Fibroblast of gingiva (primary cell): ENCODE measurements around the gene ZFTA.
"Not testable (repeated sequence)": the region's sequence is repeated elsewhere in the genome, so short reads cannot be mapped to it uniquely, and the experiment has no call there.

ENCODE experiments used
- DNase-seq: peaks from one replicate; pipeline ENCODE4 v3.0.0-alpha.2; 2011; ENCODE audit warnings: low read depth

The ZFTA gene

DNA sequence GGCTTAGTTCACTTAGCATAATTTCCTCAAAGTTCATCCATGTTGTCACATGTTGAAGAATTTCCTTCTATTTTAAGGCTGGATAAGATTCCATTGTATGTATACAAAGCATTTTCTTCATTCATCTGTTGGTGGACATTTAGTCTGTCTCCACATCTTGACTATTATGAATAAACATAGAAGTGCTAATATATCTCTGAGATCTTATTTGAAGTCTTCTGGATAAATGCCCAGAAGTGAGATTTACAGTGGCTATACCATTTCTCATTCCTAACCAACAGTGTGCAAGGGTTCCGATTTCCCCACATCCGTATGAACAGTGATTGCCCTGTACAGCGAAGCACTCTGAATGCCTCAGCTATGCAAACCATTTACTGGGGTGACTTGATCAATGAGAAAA is 6.6 kb upstream of the ZFTA start:
- DNase-seq = no peak

DNA sequence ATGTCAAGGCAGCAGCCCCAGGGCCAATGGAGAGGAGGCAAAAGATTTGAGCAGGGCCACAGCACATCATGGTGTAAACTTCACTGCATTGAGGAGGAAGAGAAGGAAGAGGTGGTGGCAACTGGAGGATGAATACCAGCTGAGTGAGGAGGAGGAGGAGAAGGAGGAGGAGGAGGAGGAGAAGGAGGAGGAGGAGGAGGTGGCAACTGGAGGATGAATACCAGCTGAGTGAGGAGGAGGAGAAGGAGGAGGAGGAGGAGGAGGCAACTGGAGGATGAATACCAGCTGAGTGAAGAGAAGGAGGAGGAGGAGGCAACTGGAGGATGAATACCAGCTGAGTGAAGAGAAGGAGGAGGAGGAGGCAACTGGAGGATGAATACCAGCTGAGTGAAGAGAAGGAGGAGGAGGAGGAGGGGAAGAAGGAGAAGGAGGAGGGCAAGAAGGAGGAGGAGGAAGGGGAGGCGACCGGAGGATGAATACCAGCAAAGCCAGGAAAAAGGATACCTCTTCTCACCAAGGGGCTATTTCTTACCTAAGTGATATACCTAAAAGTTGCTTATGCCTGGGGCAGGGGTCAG is 3.3 kb upstream of the ZFTA start:
- DNase-seq = not testable (repeated sequence)

DNA sequence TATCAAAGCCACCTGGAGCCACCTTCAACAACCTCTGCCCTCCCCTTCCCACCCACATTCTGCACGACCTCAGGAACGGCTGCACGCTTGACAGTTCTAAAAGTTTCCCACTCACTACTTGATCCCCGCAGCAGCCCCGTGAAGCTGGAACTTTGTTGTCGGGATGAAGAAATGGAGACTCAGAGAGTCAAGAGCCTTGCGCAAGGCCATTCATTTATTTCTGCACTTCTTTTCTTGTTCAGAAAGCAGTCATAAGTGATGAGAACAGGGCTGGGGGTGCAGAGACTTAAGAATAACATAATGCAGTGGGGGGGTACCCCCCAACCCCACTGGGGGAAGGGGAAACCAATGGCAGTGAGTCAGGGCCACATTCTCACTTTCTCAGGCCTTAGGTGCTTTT is 2.2 kb upstream of the ZFTA start:
- peak; percentile 22 for DNase-seq

DNA sequence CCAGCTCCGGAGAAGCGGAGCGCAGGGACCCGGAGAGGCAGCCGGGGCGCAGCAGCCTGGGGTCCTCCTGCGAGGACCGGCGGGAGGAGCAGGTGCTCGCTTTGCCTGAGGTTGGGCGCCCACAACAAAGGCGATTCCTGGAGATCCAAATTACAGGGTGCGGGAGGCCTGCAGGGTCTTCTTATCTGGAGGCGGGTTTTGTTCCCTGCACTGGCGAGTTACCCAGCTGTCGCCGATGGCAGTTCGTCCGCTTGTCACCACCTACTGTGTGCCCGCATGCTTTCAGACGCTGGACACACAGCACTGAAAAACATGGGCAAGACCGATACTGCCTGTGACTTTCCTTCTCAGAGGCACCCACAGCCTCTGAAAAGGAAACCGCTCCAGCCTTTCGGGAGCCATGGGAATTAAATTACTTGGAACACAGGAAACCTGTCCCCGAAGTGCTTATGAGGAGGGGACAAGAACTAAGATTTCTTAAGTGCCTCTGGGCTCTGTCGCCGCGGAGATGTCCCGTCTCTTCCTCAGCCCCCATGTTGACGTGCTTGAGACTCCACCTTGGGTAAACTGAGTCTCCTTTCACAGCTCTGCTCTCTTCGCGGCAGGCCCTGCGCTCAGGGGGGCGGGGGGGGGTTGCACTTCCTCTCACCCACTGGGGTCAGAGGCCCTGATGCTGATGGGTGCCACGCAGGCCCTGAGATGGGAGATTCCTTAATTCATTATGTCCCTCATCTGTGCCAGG is 1.3 kb upstream of the ZFTA start:
- no peak for DNase-seq

DNA sequence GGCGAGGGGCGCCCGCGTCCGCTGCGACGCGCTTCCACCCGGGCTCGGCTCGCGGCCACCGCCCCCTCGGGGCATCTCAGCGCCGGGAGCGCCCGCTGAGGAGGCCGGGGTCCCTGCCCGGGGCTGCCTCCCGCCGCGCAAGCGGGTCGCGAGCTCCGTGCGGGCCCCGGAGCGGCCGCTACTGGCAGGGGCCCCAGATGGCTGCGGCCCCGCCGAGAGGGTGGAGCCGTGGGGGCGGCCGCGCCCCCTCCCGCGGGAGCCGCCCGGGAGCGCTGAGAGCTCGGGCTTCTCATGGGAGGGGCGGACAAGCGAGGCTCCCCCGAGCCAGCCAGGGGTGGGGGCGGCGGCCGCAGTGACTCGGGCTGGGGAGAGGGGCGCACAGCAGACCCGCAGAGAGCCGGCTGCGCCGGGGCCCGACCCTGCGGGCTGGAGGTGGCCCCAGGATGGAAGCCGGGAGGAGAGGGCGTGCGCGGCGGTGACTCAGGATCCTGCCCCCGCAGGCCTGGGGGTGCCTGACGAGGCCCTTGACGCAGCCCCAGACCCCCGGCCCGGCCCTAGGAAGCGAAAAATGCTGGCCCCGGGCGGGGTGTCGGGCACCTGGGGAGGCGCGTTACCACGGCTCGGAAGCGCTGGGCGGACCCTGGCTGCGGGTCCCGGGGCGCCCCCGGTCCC is 603 bp upstream of the ZFTA start:
- peak; percentile 36 for DNase-seq

DNA sequence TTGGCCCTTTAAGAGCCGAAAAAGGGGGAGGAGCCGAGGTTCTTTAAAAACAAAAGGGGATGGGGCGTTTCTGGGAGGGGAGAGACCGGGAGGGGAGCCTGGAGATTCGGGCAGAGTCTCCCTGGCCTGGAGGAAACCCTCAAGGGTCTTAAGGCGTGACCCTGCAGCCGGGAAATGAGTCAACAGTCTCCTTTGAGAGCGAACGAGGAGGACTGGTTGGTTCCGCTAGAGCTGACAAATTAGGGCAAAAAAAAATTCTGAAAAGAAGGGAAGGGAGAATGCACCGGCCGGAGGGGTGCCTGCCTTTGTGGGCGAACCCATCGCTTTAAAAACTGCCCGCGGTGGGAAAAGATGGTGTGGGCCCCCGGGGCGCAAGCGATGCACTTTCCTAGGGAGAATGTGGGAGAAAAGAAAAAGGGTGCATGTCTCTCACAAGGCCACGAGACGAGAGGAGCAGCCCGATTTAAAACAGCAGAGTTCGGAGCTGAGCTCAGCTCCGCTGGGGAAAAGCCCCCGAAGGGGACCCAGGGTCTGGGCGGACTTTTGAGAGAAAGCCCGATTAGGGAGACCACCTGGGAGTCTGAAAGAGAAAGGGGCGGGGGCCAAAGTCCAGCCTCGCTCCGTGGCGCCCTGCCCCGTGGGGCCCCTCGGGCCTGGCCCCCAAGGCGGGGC is 874 bp downstream of the ZFTA start:
- peak; percentile 69 for DNase-seq

DNA sequence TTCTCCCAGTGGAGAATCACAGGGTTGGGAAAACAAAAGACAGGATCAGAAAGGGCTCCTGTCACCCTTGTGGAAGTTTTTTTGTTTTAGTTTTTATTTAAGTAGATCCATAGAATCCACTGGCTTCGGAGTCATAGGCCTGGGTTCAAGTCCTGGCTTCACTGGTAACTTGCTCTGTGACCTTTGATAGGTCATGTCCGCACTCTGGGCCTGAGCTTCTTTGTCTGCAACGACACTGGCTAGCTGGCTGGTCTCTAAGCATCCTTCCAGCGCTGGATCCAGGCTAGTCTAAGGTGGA is 1.4 kb downstream of the ZFTA start:
- no peak for DNase-seq

DNA sequence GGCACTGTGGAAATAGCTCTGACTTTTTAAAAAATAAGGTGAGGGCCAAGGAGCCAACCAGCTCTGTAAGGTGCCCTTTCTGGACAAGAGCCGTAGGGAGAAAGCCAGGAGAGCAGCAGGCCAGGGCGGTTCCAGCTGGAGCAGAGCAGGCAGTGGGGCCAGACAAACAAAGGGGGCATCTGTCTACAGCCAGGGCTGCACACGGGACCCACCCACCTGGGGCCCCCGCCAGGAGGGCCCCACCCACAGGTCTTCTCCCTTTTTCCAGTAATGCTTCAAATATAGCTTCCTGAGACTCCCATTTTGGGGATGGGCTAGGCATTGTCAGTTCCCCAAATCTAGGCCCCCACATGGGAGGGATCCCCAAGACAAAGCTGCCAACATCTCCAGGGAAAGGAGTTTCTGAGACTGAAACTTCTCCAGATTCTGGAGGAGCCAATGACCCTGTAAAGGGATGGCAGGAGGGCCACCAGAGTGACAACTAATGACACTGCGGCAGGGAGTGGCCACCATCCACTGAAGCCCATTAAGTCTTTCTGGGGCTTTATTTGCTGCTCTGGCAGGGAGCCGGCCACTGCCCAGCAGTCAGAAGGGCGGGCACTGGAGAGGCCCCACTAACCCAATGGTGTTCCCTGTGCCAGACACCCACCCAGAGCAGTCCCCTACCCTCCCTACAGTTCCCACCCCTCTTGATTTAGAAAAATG is 1.9 kb downstream of the ZFTA start:
- DNase-seq = no peak

DNA sequence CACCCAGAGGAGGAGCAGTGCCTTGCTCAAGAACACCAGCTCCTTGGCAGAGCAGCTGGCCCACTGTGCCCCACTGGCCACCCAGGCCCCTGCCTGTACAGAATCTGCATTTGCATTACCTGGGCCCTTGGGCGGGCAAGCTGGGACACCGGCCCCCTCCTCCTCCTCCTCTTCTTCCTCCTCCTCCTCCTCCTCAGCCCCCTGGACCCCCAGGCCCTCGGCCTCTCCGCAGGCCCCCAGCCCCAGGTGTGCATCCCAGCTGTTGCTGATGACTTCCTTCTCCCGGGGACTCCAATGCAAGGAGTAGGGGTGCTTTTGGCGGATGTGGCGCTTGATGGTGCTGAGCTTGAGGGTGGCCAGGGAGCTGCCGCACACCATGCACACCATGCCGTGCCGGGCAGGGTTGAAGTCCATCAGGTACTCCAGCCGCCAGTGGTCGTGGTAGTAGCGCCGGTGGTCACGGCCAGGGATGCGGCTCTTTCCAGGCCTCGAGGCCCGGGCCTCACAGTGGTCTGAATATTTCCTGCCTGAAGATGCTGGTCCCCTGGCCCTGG is 2.8 kb downstream of the ZFTA start:
- DNase-seq = no peak

DNA sequence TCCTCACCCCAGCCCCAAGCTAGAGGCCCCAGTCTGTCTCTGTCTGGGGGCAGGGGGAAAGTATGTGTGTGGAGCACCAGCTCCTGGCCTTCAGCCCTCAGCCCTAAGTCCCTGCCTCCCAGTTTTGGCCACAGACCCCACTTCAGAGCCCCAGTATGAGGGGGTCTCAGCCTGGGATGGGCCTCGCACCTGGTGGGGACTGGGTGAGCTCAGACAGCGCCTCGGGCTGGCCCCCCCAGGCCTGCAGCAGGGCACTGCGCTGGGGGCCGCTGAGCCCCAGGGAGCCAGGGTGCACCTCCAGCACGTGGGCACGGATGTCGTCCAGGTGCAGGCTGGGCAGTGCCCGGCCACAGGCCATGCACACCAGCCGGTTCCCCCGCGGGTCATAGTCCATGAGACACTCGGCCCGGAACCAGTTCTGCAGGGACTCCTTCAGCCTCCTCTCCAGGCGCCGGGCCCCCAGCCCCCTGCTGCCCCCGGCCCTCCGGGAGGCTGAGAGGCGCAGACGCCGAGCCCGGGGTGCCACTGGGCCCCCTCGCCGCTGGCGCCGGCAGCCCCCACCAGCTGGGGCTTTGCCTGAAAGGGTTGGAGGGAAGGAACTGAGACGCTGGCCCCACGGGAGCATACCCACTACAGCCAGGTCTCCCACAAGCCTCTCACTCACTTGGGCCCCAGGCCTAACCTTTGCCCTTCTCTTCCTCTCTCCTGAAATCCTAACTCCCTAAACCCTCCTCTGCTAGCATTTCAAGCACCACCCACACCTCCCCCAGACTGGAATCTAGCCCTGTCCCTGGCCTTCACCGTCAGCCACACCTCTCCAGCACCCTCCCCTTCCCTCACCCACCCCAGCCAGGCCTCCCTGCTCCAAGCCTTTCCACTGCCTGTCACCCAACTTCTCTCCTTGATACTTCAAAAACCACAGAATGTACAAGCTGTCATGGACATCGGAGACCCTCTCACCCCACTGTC is 3.6 kb downstream of the ZFTA start:
- DNase-seq = no peak

DNA sequence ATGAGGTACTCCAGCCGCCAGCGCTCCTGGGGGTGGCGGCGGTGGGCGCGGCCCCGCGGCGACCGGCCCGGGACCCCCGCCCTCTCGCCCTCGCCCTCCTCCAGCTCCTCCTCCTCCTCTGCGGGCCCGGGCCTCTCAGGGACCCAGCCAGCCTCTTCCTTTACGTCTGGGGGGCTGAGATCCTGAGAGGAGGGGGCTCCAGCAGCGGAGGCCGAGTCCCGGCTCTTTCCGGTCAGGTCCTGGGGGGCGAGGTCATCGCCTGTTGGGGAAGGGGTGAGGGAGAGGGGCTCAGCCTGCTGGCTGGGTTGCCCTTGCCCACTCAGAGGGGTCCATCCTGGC is 4.3 kb downstream of the ZFTA start:
- DNase-seq = no peak

DNA sequence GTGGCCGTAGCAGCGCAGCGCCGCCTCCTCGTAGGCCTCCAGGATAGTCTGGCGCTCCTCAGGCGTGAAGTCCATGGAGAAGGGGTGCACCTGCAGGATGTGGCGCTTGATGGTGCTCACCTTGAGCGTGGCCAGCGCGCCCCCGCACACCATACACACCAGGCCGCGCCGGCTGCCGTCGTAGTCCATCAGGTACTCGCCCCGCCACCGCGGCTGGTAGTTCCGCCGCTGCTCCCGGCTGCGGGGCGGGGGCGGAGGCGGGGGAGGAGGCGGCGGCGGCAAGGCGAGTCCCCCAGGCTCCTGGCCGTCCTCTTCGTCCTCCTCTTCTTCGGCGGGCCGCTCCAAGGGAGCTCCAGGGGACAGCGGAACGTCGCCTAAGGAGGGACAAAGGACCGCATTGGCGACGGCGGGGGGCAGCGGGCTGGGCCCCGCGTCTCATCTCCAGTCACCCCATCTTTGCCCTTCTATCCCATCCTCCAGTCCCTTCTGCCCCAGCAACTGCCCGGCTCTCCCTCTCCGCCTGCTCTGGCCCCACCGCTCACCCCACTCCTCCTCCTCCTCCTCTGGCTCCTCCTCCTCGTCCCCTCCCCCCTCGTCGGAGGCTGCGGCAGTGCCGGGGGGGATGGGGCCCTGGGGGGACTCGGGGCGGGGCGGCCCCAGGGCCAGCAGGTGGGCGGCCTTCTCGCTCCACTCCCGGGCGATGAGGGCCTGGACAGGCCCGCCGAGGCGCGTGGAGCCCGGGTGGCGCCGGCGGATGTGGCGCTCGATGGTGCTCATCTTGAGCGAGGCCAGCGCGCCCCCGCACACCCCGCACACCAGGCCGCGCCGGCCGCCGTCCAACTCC is 4.9 kb downstream of the ZFTA start:
- DNase-seq = no peak

DNA sequence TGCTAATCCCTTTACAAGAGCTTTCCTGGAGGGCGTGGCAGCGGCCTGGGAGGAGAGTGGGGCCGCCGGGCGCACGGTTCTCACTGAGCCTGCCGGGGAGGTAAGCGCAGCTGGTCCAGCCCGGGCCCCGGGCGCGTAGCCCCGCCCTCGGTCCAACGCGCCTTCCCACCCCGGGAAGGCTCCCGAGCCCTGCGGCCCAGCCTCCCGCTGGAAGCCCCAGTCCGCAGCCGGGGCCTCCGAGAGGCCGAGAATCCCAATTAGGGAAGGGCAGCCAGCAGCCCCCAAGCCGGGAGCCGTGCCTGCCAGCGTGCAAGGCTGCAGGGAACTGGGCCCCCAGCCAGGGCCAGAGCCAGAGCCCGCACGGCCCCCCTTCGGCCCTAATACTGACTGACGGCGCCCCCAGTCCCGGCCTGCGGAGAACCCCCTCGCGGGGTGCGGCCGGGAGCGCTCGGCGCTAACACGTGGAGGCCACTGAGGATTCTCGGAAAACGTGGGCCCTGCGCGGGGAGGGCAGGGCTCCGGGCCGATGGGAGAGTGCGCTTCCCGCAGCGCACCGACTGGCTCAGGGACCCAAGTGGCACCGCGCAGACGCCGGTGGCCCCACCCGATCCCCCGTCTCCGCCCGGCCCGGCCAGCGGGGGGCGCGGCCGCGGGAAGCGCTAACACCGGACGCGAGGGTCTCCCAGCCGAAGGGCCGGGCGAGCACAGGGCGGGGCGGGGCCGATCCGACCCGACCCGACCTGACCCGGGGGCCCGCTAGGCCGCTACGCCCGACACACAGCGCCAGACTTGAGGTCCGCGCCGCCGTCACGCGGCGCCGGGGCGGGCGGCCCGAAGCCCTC is 5.7 kb downstream of the ZFTA start:
- peak; percentile 27 for DNase-seq

DNA sequence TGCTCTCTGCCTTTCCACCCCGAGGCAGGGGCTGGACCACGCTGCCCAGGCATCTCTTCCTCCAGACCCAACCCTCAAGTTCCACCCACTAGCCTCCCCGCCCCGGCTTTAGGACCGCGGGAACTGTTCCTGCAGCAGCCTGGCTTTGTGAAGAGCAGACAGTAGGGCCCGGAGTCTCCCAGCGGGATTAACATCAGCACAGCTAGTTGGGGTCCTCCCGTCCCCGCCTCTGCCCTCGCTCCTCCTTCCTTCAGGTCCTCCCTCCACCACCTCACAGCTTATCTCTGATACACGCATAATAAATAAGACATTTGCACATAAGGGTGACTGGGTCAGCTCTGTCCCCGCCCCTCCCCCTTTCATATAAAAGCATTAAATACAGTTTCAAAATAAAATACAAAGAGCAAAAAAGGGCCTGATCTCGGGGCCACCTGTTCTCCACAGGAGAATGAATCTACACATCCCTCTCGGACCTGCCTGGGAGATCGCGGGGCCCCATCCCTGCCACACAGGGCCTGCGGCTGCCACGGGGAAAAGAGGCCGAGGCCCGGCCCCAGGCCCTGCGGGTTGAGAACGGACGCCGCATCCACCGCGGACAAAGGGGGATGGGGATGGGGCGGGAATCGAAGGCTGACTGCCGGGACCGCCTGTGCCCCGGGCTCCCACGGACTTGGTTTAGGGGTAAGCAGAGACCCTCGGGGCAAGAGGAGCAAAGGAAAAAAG is 6.5 kb downstream of the ZFTA start:
- no peak for DNase-seq

DNA sequence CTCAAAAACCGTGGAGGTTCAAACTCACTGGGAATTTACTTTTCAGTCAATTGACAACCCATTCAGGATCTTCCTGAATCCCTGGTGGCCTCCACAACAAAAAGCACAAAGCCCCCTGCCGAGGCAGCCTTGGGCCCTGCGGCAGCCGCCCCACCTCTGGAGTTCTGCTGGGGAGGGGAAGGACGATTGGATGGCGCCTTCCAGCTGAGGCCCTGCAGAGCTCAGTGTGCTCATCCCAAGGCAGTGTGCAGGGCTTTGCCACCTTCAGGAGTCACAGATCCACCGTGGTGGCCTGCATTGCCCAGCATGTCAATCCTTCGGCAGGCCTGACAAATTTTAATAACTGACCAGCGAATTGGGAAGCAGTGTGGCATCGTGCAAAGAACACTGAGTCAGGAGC is 7.4 kb downstream of the ZFTA start:
- DNase-seq = no peak

DNA sequence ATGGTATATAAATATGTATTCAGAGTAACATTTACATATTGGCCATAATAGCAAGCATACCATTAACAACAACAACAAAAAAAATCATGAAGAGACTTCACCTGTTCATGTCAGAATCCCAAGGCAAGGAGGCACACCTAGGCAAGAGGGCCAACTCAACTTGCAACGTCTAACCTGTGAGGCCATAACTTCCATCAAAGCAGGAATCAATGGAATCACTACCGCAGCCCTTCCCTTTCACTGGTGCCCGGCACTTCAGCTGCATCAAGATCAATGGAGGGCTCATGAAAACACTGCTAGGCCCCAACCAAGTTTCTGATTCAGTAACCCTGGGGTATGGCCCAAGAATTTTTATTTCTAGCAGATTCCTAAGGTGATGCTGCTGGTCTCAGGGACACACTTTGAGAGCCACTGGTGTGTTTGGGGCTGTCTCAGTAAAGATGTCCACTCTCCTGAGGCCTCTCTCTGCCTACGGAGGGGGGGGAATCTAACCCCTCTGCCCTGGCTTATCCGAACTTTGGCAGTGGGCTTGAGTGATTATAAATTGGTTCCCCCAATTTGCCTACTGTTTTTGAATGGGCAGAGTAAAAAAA is 8.0 kb downstream of the ZFTA start:
- DNase-seq = no peak

DNA sequence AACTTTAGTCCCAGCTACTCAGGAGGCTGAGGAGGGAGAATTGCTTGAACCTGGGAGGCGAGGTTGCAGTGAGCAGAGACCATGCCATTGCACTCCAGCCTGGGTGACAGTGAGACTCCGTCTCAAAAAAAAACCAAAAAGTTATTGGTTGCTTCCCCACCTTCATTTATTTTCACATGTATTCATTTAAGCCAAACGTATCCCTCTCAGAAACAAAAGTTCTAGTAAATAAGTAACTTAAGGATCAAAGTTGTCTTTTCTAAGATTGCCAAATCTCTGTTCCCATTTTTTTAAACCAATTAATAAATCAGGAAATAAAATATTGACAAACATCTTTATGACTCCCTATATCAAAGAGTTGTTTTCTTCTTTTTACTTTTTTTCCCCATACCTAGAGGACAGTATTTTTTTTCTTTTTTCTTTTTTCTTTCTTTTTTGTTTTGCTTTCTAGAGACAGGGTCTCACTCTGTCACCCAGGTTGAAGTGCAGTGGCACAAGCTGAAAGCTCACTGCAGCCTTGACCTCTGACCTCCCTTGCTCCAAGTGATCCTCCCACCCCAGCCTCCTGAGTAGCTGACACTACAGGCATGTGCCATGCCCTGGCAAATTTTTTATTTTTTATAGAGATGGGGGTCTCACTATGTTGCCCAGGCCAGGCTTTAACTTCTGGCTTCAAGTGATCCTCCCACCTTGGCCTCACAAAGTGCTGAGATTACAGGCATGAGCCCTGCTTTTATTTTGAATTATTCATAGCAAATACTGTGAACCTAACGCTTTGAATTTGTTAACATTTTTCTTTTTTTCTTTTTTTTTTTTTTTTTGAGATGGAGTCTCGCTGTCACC is 11.4 kb downstream of the ZFTA start:
- DNase-seq = no peak
